IMR-90 (cell line): ENCODE data around the gene KIAA0513. TPM values are rescaled to one million over a fixed set of nuclear protein-coding genes. Genes with fewer than 3 reads are reported as not detected.

Experiments
- ATAC-seq: fragments of 200-7000 bp; cut with Tn5 transposase; 2 replicates; pipeline ENCODE4 v1.9.1; 2020; ENCODE audit warnings: low read depth, mild to moderate bottlenecking, moderate library complexity
- BruUV-seq: library from RNA; stranded (reverse); fragments of 400-500 nt; replicated peaks from 2 replicates; lab custom pipeline; 2021; lab: Mats Ljungman, UMichigan
- CTCF ChIA-PET: fragments of 300-600 bp; formaldehyde crosslinking; extraction: SDS; loops from one replicate; lab custom pipeline; 2021; ENCODE audit warnings: antibody characterized with exemption; lab: Yijun Ruan, JAX
- POLR2A ChIA-PET: fragments of 300-600 bp; sonication (Branson Sonifier 250); formaldehyde crosslinking; loops from one replicate; lab custom pipeline; 2022; ENCODE audit warnings: antibody characterized with exemption; ENCODE audit not compliant: unreplicated experiment; lab: Charles Lee
- DNase-seq: peaks from one replicate; pipeline ENCODE4 v3.0.0; 2013
- H2AFZ ChIP-seq: replicated peaks from 2 replicates; pipeline ENCODE3; 2013; ENCODE audit warnings: low read length, mild to moderate bottlenecking; ENCODE audit not compliant: poor library complexity
- H2AK5ac ChIP-seq: 2 replicates; pipeline ENCODE4 v1.6.1; 2013; ENCODE audit warnings: low read depth, low read length, inconsistent platforms
- H2AK9ac ChIP-seq: replicated peaks from 2 replicates; pipeline ENCODE3; 2013; ENCODE audit warnings: mild to moderate bottlenecking, low read depth, low read length, moderate library complexity; ENCODE audit not compliant: poor library complexity
- H2BK120ac ChIP-seq: 2 replicates; pipeline ENCODE4 v1.6.1; 2013; ENCODE audit warnings: low read depth, low read length, inconsistent platforms
- H2BK15ac ChIP-seq: 3 replicates; pipeline ENCODE4 v1.6.1; 2013; ENCODE audit warnings: low read depth, low read length, inconsistent platforms
- H2BK20ac ChIP-seq: 2 replicates; pipeline ENCODE4 v1.6.1; 2013; ENCODE audit warnings: low read depth, mild to moderate bottlenecking, inconsistent platforms, low read length, moderate library complexity
- H2BK5ac ChIP-seq: 2 replicates; pipeline ENCODE4 v1.6.1; 2013; ENCODE audit warnings: mild to moderate bottlenecking, low read depth, low read length, inconsistent platforms; ENCODE audit not compliant: poor library complexity, severe bottlenecking
- H3K14ac ChIP-seq: replicated peaks from 2 replicates; pipeline ENCODE4 v1.6.1; 2013; ENCODE audit warnings: low read depth, low read length, inconsistent platforms
- H3K18ac ChIP-seq: 2 replicates; pipeline ENCODE4 v1.6.1; 2013; ENCODE audit warnings: low read depth, low read length, control low read depth
- H3K23ac ChIP-seq: 2 replicates; pipeline ENCODE4 v1.6.1; 2013; ENCODE audit warnings: low read depth, low read length, inconsistent platforms
- H3K27ac ChIP-seq: 2 replicates; pipeline ENCODE4 v1.5.1; 2013; ENCODE audit warnings: mild to moderate bottlenecking, control low read depth, low read length; ENCODE audit not compliant: insufficient read depth
- H3K27me3 ChIP-seq: 2 replicates; pipeline ENCODE4 v1.6.1; 2013; ENCODE audit warnings: low read length; ENCODE audit not compliant: control insufficient read depth, insufficient read depth
- H3K36me3 ChIP-seq: 2 replicates; pipeline ENCODE4 v1.6.1; 2013; ENCODE audit warnings: low read length, mixed read lengths; ENCODE audit not compliant: control insufficient read depth, insufficient read depth
- H3K4ac ChIP-seq: 2 replicates; pipeline ENCODE4 v1.6.1; 2013; ENCODE audit warnings: low read depth, low read length, inconsistent platforms
- H3K4me1 ChIP-seq: 2 replicates; pipeline ENCODE4 v1.6.1; 2013; ENCODE audit warnings: low read length, mixed read lengths; ENCODE audit not compliant: control insufficient read depth, insufficient read depth
- H3K4me2 ChIP-seq: 2 replicates; pipeline ENCODE4 v1.6.1; 2013; ENCODE audit warnings: low read depth, mild to moderate bottlenecking, control low read depth, low read length, moderate library complexity
- H3K4me3 ChIP-seq: 2 replicates; pipeline ENCODE4 v1.5.1; 2013; ENCODE audit warnings: low read depth, mild to moderate bottlenecking, control low read depth, low read length, moderate library complexity; ENCODE audit not compliant: insufficient read depth
- H3K56ac ChIP-seq: 2 replicates; pipeline ENCODE4 v1.6.1; 2013; ENCODE audit warnings: low read length, inconsistent platforms; ENCODE audit not compliant: insufficient read depth; ENCODE audit errors: extremely low read depth
- H3K79me1 ChIP-seq, 2 experiments: 2 replicates each; pipeline ENCODE4 v1.6.1; 2013; ENCODE audit warnings: low read length in 2 of 2, inconsistent platforms in 1 of 2, low read depth in 1 of 2
- H3K9ac ChIP-seq: 2 replicates; pipeline ENCODE4 v1.6.1; 2013; ENCODE audit warnings: low read depth, low read length, control low read depth
- H3K9me1 ChIP-seq: 2 replicates; pipeline ENCODE4 v1.6.1; 2013; ENCODE audit warnings: low read length, inconsistent platforms; ENCODE audit not compliant: insufficient read depth
- H3K9me3 ChIP-seq: 2 replicates; pipeline ENCODE4 v1.6.1; 2013; ENCODE audit warnings: low read length; ENCODE audit not compliant: control insufficient read depth, insufficient read depth
- H4K20me1 ChIP-seq: 2 replicates; pipeline ENCODE4 v1.6.1; 2013; ENCODE audit warnings: low read length, inconsistent platforms; ENCODE audit not compliant: insufficient read depth
- H4K5ac ChIP-seq: 2 replicates; pipeline ENCODE4 v1.6.1; 2013; ENCODE audit warnings: mild to moderate bottlenecking, low read depth, low read length, control low read depth
- H4K8ac ChIP-seq, 2 experiments: 2 replicates each; pipeline ENCODE4 v1.6.1; 2013; ENCODE audit warnings: low read depth in 2 of 2, low read length in 2 of 2, control low read depth in 1 of 2, inconsistent platforms in 1 of 2
- H4K91ac ChIP-seq: 2 replicates; pipeline ENCODE4 v1.6.1; 2013; ENCODE audit warnings: low read depth, low read length, inconsistent platforms; ENCODE audit not compliant: insufficient read depth
- BHLHE40 ChIP-seq: fragments of 150-350 bp; IDR thresholded peaks from 2 replicates; pipeline ENCODE4 v1.6.1; 2016; ENCODE audit warnings: mild to moderate bottlenecking, low read depth, low read length
- CHD1 ChIP-seq: IDR thresholded peaks from 2 replicates; pipeline ENCODE4 v1.6.1; 2012; ENCODE audit warnings: low read depth, low read length, improper control_type of control experiment
- ELK1 ChIP-seq: fragments of 150-350 bp; IDR thresholded peaks from 2 replicates; pipeline ENCODE4 v1.6.1; 2016; ENCODE audit warnings: low read depth, mild to moderate bottlenecking, low read length, moderate library complexity, borderline replicate concordance
- FOS ChIP-seq: fragments of 150-350 bp; IDR thresholded peaks from 2 replicates; pipeline ENCODE4 v1.6.1; 2016; ENCODE audit warnings: low read depth, low read length
- MAFK ChIP-seq: IDR thresholded peaks from 2 replicates; pipeline ENCODE4 v1.6.1; 2012; ENCODE audit warnings: low read depth, low read length, improper control_type of control experiment
- MAZ ChIP-seq: IDR thresholded peaks from 2 replicates; pipeline ENCODE4 v1.6.1; 2012; ENCODE audit warnings: low read depth, mild to moderate bottlenecking, low read length, improper control_type of control experiment, moderate library complexity, borderline replicate concordance
- MXI1 ChIP-seq: IDR thresholded peaks from 2 replicates; pipeline ENCODE4 v1.6.1; 2012; ENCODE audit warnings: low read depth, mild to moderate bottlenecking, low read length, moderate library complexity, borderline replicate concordance
- NFE2L2 ChIP-seq: fragments of 150-350 bp; IDR thresholded peaks from 2 replicates; pipeline ENCODE4 v1.6.1; 2016; ENCODE audit warnings: low read depth, mild to moderate bottlenecking, low read length
- POLR2A ChIP-seq: IDR thresholded peaks from 2 replicates; pipeline ENCODE4 v1.6.1; 2012; ENCODE audit warnings: mild to moderate bottlenecking, low read depth, low read length
- RAD21 ChIP-seq: IDR thresholded peaks from 2 replicates; pipeline ENCODE4 v1.6.1; 2012; ENCODE audit warnings: low read length, improper control_type of control experiment
- RCOR1 ChIP-seq: IDR thresholded peaks from 2 replicates; pipeline ENCODE4 v1.6.1; 2012; ENCODE audit warnings: mild to moderate bottlenecking, low read length, improper control_type of control experiment; ENCODE audit not compliant: insufficient replicate concordance
- RFX5 ChIP-seq: IDR thresholded peaks from 2 replicates; pipeline ENCODE4 v1.8.0; 2012; ENCODE audit warnings: low read depth, mild to moderate bottlenecking, low read length, moderate library complexity
- SMC3 ChIP-seq: fragments of 150-350 bp; IDR thresholded peaks from 2 replicates; pipeline ENCODE4 v1.6.1; 2016; ENCODE audit warnings: low read depth, mild to moderate bottlenecking, antibody characterized with exemption, low read length, moderate library complexity
- whole genome bisulfite sequencing, 2 experiments: methylation state at CpG; one replicate each; pipeline versions ENCODE4 v1.1.5 to v1.1.7; 2013; ENCODE audit warnings: missing lambda C conversion rate in 2 of 2; ENCODE audit not compliant: insufficient read length in 1 of 2; ENCODE audit errors: extremely low coverage in 2 of 2; 5-methylcytosine and 5-hydroxymethylcytosine counted together
- dilution Hi-C: fragments of 300-500 bp; cut with HindIII; formaldehyde crosslinking; loops from one replicate; pipeline ENCODE4 v1.14.3; 2018; ENCODE audit warnings: low sequenced_read_pairs; ENCODE audit not compliant: unreplicated experiment
- in situ Hi-C: fragments of 300-500 bp; cut with MboI; formaldehyde crosslinking; loops from 3 replicates; pipeline ENCODE4 v1.14.3; 2019; ENCODE audit warnings: low sequenced_read_pairs, inconsistent platforms, mixed read lengths
- intact Hi-C: fragments of 100-400 bp; cut with micrococcal nuclease; formaldehyde crosslinking; loops from 2 replicates; pipeline ENCODE4 v1.10.0; 2022
- polyA plus RNA-seq, 3 experiments: library from polyadenylated mRNA; depleted of rRNA; stranded (reverse); fragments of >200 nt; gene quantifications; 2 replicates each; pipeline ENCODE4 v1.2.3, GENCODE V29; 2012; ENCODE audit warnings: low replicate concordance in 1 of 3
- total RNA-seq: library from RNA; depleted of rRNA; stranded (reverse); fragments of >200 nt; gene quantifications from 2 replicates; pipeline ENCODE4 v1.2.3, GENCODE V29; 2012
- TF ChIP-seq, protein P1 (sequence below): fragments of 150-350 bp; IDR thresholded peaks from 2 replicates; pipeline ENCODE4 v1.6.1; 2017; ENCODE audit warnings: mild to moderate bottlenecking, antibody characterized with exemption, low read length, low read depth
- TF ChIP-seq, protein P2 (sequence below): conservative IDR thresholded peaks from 2 replicates; pipeline ENCODE4 v1.5.1; 2012; ENCODE audit warnings: mild to moderate bottlenecking, low read depth, low read length, improper control_type of control experiment

KIAA0513 gene
- total and polyA plus RNA-seq, 2 of the 4 experiments (the other 2 are of a cell fraction), result 9.5 TPM

- Histone ChIP-seq H3K4me1 (no peaks in the 10 kb centered on the region), H3K56ac (no peak overlapping the region), H3K36me3 (no peaks in the 10 kb centered on the region), H4K5ac (no peak overlapping the region), H3K18ac (no peak overlapping the region), H2AFZ (no peak overlapping the region), H4K91ac (no peak overlapping the region), H3K4ac (no peak overlapping the region), H3K14ac (no peak overlapping the region), H2AK5ac (no peak overlapping the region), H2BK5ac (no peak overlapping the region), H3K4me2 (no peak overlapping the region), H2AK9ac (no peak overlapping the region), H3K27ac (no peak overlapping the region), H3K79me1 (no peaks in the 10 kb centered on the region), H2BK120ac (no peak overlapping the region), H2BK20ac (no peak overlapping the region), H3K27me3 (peaks cover 36% of the 10 kb centered on the region), H4K20me1 (no peaks in the 10 kb centered on the region), H3K9me1 (no peaks in the 10 kb centered on the region; the same call in 1 of the 2 replicates), H2BK15ac (no peak overlapping the region), H3K23ac (no peak overlapping the region), H3K9ac (no peak overlapping the region), H3K4me3 (no peak overlapping the region), H3K9me3 (no peaks in the 10 kb centered on the region), H4K8ac (no peak overlapping the region)
- in situ Hi-C loops, result no loop called here
- ChIA-PET CTCF (no interaction called here), POLR2A (no interaction called here)
- dilution Hi-C loops, result no loop called here
- BruUV-seq, result no TSS peak
- DNase-seq (no peak), ATAC-seq (no peak)
- no CpG with 5 or more reads among the region's 10 CpGs for WGBS, 2 experiments
- intact Hi-C loops, result no loop called here
- no peak for TF ChIP-seq POLR2A
- TF ChIP-seq, protein P1, sequence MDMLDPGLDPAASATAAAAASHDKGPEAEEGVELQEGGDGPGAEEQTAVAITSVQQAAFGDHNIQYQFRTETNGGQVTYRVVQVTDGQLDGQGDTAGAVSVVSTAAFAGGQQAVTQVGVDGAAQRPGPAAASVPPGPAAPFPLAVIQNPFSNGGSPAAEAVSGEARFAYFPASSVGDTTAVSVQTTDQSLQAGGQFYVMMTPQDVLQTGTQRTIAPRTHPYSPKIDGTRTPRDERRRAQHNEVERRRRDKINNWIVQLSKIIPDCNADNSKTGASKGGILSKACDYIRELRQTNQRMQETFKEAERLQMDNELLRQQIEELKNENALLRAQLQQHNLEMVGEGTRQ, result no peak
- no peak for TF ChIP-seq RCOR1
- TF ChIP-seq MAFK, result no peak
- no peak for TF ChIP-seq RFX5
- TF ChIP-seq MAZ, result no peak
- TF ChIP-seq, protein P2, sequence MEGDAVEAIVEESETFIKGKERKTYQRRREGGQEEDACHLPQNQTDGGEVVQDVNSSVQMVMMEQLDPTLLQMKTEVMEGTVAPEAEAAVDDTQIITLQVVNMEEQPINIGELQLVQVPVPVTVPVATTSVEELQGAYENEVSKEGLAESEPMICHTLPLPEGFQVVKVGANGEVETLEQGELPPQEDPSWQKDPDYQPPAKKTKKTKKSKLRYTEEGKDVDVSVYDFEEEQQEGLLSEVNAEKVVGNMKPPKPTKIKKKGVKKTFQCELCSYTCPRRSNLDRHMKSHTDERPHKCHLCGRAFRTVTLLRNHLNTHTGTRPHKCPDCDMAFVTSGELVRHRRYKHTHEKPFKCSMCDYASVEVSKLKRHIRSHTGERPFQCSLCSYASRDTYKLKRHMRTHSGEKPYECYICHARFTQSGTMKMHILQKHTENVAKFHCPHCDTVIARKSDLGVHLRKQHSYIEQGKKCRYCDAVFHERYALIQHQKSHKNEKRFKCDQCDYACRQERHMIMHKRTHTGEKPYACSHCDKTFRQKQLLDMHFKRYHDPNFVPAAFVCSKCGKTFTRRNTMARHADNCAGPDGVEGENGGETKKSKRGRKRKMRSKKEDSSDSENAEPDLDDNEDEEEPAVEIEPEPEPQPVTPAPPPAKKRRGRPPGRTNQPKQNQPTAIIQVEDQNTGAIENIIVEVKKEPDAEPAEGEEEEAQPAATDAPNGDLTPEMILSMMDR, result no peak
- no peak for TF ChIP-seq BHLHE40
- TF ChIP-seq FOS, result no peak
- TF ChIP-seq MXI1, result no peak
- TF ChIP-seq SMC3, result no peak
- no peak for TF ChIP-seq ELK1
- TF ChIP-seq CHD1, result no peak
- TF ChIP-seq NFE2L2, result no peak
- TF ChIP-seq RAD21, result no peak
These were observed 72.7 kb downstream of the KIAA0513 start for GRCh38 chr16:85100265-85100664.
